HG02852 (cell line): ENCODE data around the gene ITPK1.

Experiments
- ATAC-seq: cut with Tn5 transposase; IDR thresholded peaks from one replicate; pipeline ENCODE4 v1.9.1; 2021; ENCODE audit warnings: mild to moderate bottlenecking, moderate library complexity; ENCODE audit not compliant: unreplicated experiment

ITPK1 gene

GRCh38 chr14:92973798-92974372 is 141.8 kb downstream of the ITPK1 start:
- no peak for ATAC-seq

GRCh38 chr14:92973261-92973797 is 142.4 kb downstream of the ITPK1 start:
- ATAC-seq, result no peak

- ATAC-seq, result no peak
Observed at GRCh38 chr14:92971601-92972180, 144.0 kb downstream of the ITPK1 start.

DNA sequence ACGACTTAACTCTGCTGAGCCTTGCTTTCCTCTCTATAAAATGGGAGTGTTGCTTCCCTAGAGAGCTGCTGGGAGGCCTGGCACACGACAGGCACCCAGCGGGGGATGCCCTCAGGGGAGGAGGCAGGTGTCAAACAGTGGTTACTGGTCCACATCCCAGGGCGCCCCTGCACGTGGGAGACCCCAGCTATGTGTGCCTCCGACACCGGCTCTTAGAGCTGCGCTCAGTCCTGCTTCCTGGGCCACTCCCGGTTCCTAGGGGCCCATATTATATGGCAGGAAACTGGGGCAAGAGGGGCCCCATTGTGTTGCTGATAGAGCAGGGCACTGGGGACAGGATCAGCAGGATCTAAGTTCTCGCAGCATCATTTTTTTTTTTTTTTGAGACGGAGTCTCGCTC is 145.5 kb downstream of the ITPK1 start:
- no peak for ATAC-seq

DNA sequence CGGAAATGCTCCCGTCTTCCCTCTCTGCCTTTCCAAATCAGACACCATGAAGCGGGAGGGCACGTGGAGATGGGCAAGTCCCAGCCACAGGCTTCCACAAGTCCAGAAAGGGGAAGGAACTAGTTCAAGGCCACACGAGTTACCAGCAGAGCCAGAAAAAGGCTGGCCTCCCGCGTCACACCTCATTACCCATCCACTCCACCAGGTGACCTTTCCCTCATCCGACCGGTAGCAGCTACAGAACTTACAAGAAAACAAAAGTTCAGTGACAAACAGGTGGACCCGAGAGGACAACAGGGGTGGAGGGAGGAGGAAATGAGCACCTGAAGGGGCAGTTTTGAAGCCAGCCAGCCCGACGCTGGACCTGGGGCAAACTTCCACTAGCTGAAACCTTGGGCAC is 145.9 kb downstream of the ITPK1 start:
- no peak for ATAC-seq

DNA sequence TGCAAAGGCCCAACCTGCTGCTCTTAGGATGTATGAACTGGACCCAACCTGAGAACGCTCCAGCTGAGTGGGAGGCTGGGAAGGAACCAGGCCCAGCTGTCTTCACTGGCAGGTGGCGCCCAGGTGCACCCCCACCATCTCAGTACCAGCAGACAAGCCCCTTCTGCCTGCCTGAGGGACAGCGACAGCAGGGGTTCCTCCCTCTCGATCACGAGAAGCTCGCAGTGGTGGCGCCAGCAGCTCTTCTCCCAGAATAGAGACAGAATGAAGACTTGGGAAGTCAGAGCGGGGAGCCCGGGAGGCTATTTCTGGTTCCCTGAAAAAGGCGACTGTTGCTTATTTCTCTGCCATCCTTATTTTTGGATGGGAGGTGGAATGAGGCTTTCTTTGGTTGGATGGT is 146.3 kb downstream of the ITPK1 start:
- ATAC-seq, result no peak

DNA sequence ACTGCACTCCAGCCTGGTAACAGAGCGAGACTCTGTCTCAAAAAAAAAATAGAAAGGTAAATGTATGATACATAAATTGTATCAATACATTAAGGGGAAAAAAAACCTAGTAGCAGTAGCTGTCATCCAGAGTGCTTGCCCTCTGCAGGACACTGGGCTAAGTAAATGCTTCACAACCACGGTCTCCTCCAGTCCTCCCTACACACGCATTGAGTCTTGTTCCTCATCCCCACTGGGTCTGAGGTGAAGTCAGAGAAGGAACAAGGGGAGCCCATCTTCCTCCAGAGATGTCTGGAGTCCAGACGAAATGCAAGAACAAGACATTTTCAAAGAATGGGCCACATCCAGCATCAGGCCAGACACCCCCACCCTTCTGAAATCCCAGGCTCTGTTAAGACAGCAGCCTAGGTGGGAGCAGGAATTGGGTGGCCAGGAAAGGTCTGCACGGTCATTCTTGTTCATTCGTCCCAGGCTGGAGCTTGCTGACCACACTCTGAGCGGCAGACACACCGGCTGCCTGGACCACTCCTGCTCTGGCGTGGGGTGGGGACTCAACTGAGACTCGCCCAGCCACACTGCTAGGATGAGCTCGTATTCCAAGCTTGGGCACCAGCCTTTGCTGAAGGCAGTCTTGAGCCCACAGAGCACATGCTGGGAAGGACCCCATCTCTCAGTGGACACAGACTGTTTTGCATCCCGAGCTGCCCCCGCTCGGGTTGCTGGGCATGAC is 147.3 kb downstream of the ITPK1 start:
- no peak for ATAC-seq

GRCh38 chr14:92967346-92967926 is 148.3 kb downstream of the ITPK1 start:
- no peak for ATAC-seq

- ATAC-seq, result no peak
Observed at GRCh38 chr14:92965281-92965680, 150.4 kb downstream of the ITPK1 start.

GRCh38 chr14:92964124-92965109 is 151.3 kb downstream of the ITPK1 start:
- ATAC-seq, result no peak

DNA sequence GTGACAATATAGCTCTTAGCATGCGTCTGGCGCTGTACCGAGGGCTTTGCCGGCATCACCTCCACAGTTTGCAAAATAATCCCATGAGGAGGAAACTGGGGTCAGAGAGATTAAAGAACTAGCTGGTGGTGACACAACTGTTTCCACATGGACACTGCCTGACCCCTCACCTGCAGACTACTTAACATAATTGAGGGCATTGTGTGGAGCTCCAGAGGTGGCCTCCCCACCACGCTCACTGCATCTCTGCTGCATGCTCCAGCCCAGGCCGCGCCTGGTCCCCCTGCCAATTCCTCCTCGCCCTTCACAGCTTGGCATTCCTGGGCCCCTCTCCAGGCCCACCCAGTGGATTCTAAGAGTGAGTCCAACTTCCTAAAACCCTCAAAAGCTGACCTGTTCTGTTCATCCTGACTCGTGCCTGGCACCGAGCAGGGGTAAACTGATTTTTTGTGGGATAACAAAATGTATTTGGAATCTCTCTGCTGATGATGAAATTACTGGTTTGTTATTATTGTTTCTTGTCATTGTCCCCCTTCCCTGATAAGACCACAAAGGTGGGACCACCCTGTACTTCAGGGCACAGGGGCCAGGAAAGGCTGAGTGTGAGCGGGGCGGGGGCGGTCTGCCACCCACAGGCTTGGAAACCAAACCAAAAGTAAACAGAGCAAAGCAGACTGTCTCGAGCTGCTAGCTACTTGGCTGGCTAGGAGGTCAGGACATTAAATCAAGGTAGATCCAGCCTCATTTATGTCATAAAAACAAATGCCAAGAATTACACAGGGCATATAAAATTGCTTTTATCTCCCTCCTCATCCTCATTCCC is 152.2 kb downstream of the ITPK1 start:
- no peak for ATAC-seq

- ATAC-seq, result no peak
Observed at GRCh38 chr14:92962831-92963095, 153.0 kb downstream of the ITPK1 start.

GRCh38 chr14:92962031-92962830 is 153.5 kb downstream of the ITPK1 start:
- no peak for ATAC-seq

DNA sequence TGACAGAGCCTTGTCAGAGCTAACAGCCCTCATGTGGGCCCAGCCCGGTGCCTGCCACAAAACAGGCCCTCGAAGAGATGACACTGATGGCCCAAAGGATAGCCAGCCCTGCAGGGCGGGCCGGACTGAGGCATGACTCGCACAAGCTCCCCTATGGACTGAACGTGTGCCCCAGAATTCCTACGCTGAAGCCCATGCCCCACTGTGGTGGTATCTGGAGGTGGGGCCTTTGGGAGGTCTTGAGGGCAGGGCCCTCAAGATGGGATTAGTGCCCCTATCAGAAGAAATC is 154.2 kb downstream of the ITPK1 start:
- ATAC-seq, result no peak

DNA sequence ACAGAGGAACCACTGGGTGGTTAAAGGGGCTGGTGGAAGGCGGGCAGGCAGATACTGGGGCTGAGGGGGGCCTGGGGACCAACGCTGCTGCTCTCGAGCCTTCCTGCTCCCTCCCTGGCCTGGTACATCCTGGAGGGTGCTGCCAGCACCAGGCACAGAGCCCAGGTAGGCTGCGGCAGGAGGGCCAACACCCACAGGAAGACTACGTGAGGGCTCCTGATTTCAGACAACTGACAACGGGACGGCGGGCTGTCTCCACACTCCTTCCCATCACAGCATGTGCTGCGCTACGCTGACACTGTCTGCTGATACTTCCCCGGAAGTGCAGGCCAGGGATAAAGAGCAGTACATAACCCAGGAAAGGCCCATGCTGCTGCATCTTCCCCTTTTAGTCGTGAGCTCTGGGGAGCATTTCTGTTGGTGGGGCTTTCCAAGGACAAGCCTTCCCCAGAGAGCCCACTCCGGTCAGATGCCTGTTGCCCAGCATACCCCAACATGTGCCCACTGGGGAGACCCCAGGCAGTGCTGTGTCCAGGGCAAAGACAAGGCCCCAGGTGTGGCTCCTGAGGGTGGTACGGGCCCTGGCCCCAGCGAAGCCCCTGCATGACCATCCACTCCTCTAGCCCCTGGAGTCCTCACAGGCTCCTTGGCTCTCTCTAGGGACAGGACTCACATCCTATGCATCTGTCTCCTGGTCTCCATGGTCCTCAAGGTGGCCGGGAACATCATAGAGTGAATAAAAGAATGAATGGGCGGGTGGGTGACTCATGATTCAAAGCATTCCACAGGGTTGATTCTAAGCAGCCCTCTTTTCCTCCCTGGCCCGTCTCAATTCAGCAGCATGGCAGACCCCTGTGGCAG is 154.8 kb downstream of the ITPK1 start:
- ATAC-seq, result no peak

- no peak for ATAC-seq
Observed at GRCh38 chr14:92959761-92960680, 155.7 kb downstream of the ITPK1 start.

DNA sequence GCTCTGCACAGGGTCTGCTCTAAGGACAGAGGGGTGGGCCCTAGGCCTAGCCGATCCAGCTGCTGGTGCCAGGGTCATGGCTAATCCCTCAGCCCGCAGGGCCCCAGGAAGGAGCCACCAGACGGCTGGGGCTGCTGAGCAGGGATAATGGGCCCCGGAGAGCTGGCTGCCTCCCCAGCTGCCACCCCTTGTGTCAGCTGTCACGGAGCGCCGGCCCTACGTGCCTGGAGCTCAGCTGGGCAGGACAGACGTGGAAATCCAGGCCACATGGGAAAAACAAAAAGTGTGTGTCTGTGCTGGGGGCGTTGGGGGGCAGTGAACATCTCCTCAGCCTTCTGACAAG is 156.6 kb downstream of the ITPK1 start:
- no peak for ATAC-seq
